Cardiac septum (tissue), 1 donor: Measurements from ENCODE around the gene CEP85L. TPM values are rescaled to one million over a fixed set of nuclear protein-coding genes. Genes with fewer than 3 reads are reported as not detected.
A peak's percentile ranks its signal among the peaks of the same experiment; 100 is the strongest.

Source experiments
- DNase-seq: peaks from one replicate; pipeline ENCODE4 v3.0.0-alpha.2; 2020; ENCODE audit warnings: low spot score
- intact Hi-C: fragments of 100-400 bp; cut with DNase I; formaldehyde crosslinking; loops from one replicate; pipeline ENCODE4 v1.14.0; 2022
- total RNA-seq: library from RNA; stranded (reverse); fragmentation: NEBNext Ultra II Directional; extraction: Animal tissue kit (Norgen Biotek cat#: 25700); gene quantifications from one replicate; pipeline ENCODE4 v1.2.1, GENCODE V29; 2021
- donor health status: DM: no; HTN: no; CAD: no.

CEP85L gene
- total RNA-seq, 1 donor from 2014 or later = 6.6 TPM

DNA sequence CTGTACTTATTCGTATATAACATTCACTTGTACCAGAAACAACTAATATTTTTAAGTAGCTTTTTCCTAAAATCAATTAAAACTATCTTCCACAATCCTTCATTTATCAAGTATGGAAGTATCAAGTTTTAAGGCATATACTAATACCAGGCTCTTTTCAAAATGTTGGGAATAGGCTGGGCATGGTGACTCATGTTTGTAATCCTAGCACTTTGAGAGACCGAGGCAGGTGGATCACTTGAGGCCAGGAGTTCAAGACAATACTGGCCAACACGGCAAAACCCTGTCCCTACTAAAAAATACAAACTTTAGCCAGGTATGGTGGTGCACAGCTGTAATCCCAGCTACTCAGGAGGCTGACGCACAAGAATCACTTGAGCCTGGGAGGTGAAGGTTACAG is 129.0 kb downstream of the CEP85L start:
- intact Hi-C loops = no loop called here

DNA sequence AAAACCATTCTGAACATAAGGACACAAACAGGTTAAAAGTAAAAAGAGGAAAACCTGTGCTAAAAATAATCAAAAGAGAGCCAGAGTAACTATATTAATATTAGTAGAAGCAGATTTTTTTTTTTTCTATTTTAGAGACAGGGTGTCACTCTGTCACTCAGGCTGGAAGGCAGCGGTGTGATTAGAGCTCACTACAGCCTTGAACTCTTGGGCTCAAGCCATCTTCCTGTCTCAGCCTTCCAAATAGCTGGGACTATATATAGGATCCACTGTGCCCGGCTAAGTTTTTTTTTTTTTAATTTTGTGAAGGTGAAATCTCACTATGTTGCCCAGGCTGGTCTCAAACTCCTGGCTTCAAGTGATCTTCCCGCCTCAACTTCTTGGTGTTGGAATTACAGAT is 136.7 kb downstream of the CEP85L start:
- peak; percentile 77 for DNase-seq
- intact Hi-C loops = loop anchor here (5.0 kb wide), 1 partner anchor 33 kb away; the partner anchor contains the start of gene PLN

More for the DNA sequence above, 129.0 kb downstream of the CEP85L start:
- DNase-seq = no peak

DNA sequence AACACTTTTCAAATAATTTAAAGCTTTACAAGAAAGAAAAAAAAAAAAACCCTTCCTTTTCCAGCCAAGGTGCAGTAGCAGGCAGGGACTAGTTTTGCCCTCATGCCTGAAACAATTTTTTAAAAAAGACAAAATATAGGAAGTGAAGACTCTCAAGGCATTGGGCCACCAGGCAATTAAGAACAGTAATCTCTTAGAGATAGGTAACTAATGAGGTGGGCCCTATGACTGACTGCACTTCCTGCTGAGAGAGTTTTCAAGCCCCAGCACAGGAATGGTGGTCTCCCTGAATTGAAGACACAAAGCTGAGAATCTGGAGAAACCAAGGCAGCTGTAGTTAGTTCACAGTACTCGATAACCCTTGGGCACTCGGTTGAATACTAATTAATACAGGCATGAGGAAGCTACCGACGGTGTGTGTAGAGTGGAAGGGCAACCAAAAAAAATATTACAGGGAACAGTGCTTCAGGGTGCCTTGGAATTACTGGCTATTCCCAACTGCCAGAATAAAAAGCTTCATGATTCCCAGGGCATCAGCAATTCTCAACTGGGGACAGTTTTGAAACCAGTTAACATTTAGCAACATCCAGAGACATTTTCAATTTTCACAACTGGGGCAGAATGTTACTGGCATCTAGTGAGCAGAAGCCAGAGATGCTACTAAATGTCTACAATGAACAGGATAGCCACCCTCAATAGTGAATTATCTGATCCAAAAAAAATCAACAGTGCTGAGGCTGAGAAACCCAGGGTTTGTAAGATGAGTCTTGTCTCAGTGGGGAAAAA is 139.3 kb downstream of the CEP85L start:
- DNase-seq = no peak
- intact Hi-C loops = loop anchor here (5.0 kb wide), 1 partner anchor 35 kb away; the partner anchor contains the start of gene PLN

DNA sequence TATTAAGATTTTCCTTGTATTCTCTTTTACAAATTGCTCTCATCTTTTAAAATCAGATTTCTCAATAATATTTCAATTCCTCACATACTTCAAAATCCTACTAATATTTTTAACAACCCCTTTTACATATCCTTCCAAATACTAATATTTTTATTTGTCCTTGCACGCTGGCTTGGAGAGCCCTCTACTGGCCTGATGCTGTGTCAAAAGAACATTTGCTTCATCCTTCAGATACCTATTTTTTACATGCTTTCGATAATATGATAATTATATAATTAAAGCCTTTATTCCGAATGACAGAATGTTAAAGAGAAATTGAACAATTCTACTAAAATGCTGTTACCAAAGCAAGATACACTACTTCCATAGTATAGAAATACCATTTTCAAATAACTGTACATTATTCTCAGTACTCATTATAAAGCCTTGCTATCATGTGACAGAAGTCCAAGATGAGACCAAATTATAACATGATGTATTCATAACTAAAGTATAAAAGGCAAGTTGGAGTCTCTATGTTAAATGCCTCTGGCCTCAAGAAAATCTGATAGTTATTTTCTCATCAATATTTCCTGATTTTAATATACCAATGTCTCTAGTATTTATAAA is 142.3 kb downstream of the CEP85L start:
- intact Hi-C loops = loop anchor here (1.0 kb wide), 1 partner anchor 224 kb away; no protein-coding TSS in a partner anchor
- no peak for DNase-seq

DNA sequence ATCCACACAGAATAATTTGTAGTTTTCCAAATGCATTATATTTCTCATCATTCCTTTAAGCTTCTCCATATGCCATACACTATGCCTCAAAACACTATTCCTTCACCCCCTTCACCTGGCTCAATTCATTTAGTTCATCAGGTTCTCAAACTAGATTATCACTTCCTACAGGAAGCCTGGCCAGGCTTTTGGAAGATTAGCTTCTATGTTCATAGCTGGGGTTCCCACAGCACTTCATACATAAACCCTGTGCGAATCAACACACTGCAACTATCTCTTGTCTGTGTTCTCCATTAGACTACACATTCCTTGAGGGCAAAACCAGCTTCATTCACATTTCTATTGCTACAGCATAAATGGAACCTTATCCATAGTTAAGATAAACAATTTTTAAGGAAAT is 143.8 kb downstream of the CEP85L start:
- intact Hi-C loops = no loop called here
- no peak for DNase-seq

DNA sequence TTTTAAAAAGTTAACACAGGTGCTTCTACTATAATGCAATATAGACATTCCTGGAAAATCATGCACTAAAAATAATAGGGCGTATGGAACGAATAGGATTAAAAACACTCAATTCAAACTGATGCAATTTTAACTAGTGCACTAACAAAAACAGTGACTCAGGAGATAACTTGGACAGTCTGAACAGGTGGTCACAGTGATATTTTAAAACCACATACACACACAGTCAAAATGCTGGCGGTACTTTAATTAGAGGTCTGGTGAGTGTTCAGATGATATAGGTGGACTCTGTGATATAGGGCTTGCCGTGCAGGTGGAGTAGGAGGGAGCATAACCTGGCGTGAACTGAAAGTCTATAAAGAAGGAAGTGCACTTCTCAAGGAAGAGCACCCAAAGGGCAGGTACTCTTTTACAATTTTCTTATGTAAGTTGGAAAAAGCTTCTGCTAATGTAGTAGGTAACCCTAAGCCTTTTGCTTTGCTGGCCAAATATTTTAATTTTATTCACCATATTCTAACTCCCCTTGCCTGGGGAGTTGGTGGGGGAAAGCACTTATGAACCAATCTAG is 145.2 kb downstream of the CEP85L start:
- intact Hi-C loops = no loop called here
- no peak for DNase-seq

DNA sequence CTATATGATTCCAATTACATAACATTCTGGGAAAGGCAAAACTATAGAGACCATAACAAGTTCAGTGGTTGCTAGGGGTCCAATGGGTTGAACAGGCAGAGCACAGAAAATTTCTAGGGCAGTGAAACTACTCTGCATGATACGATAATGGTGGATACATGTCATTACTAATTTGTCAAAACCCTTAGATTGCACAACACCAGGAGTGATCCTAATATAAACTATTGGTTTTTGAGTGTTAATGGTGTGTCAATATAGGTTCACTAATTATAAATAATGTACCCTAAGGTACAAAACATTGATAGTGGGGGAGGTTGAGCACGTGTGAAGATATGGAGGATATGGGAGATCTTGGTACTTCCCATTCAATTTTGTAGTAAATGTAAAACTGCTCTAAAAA is 145.7 kb downstream of the CEP85L start:
- DNase-seq = no peak
- intact Hi-C loops = loop anchor here (2.0 kb wide), 1 partner anchor 133 kb away; no protein-coding TSS in a partner anchor

DNA sequence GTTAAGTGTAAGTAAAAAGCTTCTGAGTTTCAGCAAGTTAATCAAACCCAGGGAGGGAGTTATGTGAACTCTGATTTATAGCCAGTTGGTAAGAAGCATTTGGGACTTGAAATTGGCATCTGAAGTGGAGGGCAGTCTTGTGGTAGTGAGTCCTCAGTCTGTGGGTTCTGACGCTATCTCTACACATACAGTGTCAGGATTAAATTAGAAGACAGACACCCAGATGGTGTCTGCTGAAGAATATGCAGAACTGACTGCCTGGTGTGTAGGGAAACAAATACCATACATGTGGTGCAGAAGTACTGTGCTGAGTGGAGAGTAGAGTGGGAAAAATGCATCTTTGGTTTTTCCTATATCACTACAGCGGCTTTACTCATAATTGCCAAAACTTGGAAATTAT is 146.8 kb downstream of the CEP85L start:
- intact Hi-C loops = loop anchor here (2.0 kb wide), 1 partner anchor 132 kb away; no protein-coding TSS in a partner anchor
- no peak for DNase-seq

DNA sequence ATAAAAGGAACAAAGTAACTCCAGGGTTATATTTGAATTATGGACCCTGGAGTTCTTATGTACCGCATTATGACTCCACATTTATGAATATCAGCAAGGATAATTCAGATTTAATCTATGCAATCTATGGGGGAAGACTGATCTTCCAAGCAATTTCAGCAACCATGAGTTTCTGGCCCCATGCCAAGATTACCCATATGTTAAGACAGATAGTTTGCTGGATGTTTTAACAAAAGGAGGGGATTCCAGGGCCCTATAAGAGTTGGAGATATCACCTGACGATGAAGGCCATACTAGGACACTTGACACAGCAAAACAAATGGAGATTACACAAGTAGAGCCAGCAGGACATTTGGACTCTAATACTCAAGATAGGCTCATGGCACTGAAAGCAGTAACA is 149.2 kb downstream of the CEP85L start:
- intact Hi-C loops = no loop called here
- DNase-seq = no peak

DNA sequence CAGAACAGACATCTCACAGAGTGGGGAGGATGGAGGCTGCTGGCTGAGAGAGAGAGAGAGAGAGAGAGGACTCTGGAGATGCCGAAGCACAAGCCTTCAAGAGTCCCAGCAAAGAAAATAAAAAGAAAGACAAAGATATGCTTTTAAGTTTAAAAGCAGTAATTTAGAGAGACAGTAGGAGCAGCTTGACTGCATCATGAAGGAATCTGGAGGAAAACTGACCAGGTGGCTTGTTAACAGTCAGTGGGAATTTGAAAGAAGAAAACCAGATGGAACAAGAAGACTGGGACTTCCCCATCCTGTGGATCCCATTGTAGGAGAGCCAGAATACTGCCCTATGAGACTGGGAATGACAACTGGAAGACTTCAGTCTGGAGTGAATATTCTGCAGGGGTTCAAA is 149.6 kb downstream of the CEP85L start:
- DNase-seq = no peak
- intact Hi-C loops = no loop called here

DNA sequence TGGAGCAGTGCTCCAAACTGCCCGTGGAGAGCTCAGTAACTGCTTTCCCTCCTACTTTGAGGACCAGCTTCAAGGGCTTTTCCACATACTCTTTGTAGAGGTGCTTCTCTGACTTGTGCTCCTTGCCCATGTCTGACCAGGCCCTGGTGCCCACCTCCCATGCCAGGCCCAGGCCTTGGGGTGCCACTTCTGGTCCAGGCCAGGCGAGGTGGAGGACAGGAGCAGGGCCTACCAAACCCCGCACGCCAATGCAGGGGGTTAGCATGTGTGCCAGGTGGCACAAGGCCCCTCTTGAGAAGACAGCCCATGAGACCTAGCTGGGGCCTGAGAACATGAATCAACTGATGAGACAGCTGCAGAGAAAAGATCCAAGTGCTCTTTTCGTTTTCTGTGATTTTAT is 150.3 kb downstream of the CEP85L start:
- intact Hi-C loops = no loop called here
- DNase-seq = no peak

DNA sequence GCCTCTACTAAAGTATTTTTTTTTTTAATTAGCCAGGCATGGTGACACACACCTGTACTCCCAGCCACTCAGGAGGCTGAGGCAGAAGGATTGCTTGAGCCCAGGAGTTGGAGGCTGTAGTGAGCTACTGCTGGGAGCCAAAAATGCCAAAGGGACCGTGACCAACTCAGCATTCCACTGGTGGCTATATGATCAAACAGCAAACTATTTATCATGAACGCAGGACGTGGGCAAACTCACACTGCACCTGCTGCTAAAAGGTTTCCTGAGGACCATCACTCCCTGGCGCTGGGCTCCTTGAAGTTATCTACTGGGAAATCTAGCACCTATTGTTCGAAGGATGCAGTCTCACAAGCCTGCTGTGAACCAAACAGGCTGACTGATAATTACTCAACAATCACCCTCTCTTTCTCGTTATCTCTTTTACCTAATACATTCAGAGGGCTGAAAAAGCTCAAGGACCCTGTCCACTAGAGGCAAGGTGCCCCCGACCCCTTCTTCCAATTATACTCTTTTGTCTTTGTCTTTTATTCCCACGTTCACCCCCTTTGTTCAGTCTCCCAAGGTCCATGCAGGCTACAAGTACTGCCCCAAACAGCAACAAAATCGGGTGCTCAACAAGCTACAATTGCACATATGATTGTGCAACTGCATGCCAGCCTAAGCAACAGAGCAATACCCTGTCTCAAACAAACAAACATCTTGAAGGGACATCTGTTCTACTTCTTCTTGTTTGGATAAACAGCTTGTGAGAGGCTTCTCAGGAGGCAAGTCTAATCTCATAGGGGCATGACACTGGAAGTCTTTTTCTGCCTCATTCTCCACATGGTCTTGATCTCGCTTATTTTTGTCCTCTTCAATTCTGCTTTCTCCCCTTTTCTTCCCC is 151.0 kb downstream of the CEP85L start:
- intact Hi-C loops = no loop called here
- no peak for DNase-seq

DNA sequence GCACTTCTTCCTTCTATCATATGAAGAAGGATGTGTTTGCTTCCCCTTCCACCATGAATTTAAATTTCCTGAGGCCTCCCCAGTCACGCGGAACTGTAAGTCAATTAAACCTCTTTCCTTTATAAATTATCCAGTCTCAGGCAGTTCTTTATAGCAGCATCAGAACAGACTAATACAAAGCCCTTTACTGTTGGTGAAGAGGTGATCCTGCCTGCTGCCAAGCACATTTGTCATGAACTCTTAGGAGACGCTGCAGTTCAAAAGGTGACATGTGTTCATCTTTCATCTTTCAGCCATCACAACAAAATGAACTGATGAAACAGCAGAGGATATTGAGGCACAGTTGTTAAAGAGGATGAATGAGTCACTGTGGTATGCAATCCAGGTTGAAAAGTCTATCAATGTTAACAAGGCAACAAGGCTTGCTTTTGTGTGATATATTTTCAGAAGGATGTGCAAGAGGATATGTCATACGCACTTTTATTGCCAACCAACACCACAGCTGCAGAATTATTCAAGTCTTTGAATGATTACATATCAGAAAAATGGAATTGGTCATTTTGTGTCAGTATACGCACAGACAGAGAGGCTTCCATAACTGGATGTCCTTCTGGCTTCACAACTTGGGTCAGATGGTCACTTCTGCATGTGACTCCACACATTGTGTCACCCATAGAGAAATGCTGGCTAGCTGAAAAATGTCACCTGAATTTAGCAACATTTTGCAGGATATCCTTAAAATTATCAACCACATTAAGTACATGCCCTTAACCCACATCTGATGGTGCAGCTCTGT is 155.7 kb downstream of the CEP85L start:
- intact Hi-C loops = no loop called here
- DNase-seq = no peak

DNA sequence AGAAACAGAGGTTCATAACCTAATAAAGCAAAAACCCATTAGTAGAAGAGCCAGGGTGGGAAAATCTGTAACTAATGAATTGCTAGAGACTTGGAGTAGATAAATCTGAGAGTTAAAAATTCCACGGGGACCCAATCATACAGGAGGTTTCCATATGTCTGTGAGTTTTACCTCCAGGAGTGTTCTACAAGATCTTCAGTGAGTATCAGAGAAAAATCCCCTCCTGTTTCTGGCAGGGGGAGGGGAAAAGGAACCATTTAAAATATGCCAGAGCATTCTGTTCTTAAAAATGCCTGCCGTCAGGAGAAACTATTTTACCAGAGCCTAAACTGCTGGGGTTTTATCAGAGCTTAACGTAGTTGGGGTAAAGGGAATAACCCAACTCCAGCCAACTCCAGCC is 157.3 kb downstream of the CEP85L start:
- intact Hi-C loops = no loop called here

DNA sequence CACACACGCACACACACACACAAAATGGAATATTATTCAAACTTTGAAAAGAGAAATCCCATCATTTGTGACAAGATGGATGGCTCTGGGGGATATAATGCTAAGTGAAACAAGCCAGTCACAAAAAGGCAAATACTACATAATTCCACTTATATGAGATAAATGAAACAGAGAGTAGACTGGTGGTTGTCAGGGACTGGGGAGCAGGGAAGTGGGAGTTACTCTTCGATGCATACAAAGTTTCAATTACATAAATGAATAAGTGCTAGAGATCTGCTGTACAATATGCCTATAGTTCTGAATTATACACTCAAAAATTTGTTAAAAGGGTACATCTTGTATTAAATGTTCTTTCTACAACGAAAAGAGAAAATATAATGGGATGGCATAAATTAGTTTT is 161.4 kb downstream of the CEP85L start:
- intact Hi-C loops = no loop called here
- no peak for DNase-seq

More for the DNA sequence above, 157.3 kb downstream of the CEP85L start:
- no peak for DNase-seq

DNA sequence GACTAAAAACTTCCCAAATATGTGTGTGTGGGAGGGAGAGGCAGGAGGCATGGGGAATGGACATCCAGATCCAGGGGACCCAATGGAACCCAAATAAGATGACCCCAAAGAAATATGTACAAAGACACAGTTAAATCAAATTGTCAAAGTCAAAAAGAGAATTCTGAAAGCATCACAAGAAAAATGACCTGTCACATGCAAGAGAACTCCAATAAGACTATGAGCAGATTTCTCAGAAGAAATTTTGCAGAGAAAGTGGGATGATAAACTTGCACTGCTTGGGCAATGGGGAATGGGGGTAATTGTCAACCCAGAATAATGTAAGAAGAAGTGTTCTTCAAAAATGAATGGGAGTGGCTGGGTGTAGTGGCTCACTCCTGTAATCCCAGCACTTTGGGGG is 162.8 kb downstream of the CEP85L start:
- no peak for DNase-seq
- intact Hi-C loops = no loop called here

DNA sequence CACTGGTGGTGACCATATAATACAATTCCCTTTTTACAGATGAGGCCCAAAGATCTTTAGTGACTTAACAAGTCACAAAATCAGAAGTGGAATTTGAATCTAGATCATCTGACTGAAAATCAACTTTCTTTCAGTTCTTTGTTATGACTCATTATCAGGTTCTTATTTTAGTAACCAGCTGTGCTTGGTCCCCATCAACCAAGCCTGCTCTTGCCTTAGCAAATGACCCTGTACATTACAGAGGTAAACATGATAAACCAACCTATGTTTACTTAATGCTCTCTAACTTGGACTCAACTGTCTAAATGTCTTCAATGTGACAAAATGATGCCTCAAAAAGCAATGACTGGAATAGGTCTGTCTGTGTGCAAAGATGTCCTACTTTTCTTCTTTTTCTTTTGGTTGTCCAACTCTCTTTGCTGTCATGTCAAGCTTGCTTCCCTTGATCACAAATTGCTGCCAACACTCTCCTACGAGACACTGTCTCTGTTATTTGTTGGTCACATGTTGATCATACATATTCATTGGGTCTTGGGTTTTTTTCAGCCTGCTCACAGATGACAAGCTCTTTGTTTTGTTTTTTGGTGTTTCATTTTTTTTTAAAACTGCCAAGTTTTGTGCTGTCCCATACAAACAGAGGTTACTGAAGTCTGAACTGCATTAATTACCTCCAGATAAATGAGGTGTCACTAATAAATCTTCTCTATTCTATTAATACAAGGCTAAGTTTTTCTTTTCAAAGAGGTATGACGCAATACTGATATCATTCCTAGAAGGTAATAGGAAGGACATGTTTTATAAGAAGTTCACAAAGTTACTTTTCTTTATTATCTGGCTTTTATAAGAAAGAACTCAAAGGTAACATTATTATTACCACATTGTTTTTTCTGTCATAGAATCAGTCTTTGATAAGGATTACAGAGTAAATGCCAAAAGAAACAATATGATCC is 165.5 kb downstream of the CEP85L start:
- no peak for DNase-seq
- intact Hi-C loops = no loop called here

DNA sequence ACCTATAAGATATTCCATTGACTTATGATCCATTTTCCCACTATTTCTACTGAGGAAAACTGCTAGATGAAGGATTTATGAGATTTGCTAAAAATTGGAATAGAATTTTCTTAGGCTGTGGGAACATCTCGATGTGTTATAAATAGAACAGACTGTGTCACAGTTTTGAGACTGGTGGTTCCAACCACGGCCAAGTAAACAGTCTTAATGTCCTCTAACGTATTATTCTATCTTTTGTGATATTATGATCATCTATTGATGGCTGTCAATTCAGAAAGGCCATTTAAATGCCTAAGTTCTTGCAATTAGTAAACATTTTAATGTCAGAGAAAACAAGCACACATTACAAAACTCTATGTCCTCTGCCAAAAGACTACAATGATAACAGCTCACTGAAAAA is 174.8 kb downstream of the CEP85L start:
- intact Hi-C loops = no loop called here
- DNase-seq = no peak
